ENCODE measurements around the gene RCAN2.

DNA sequence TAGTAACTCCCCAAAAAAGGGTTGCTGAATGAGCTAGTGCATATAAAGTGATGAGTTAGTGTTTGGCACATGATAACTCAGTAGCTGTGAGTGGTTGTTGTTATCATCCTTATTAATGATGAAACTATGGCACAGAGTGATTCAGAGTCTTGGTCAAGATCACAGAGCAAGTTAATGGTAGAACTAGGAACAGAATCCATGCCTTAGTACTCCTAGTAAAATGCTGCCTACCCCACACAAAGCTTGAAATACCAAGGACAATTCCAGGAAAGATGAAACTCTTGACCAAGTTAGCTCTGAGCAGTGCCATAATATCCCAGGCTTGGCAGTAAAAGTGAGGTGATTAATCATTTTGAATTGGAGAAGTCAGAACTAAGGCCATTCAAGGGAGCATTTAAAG lies 211.4 kb downstream of the RCAN2 start:
- TF ChIP-seq, protein P1, sequence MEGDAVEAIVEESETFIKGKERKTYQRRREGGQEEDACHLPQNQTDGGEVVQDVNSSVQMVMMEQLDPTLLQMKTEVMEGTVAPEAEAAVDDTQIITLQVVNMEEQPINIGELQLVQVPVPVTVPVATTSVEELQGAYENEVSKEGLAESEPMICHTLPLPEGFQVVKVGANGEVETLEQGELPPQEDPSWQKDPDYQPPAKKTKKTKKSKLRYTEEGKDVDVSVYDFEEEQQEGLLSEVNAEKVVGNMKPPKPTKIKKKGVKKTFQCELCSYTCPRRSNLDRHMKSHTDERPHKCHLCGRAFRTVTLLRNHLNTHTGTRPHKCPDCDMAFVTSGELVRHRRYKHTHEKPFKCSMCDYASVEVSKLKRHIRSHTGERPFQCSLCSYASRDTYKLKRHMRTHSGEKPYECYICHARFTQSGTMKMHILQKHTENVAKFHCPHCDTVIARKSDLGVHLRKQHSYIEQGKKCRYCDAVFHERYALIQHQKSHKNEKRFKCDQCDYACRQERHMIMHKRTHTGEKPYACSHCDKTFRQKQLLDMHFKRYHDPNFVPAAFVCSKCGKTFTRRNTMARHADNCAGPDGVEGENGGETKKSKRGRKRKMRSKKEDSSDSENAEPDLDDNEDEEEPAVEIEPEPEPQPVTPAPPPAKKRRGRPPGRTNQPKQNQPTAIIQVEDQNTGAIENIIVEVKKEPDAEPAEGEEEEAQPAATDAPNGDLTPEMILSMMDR (IDR thresholded peaks at IDR 0.05): no peak
- no peak for TF ChIP-seq POLR2A (IDR thresholded peaks at IDR 0.05)

Data from heart left ventricle (tissue), 13 donors.